Esophagus squamous epithelium (tissue), 4 donors: ENCODE measurements around the gene PTPN1.

Experiments
- CTCF ChIP-seq, 6 experiments: fragments of 450-650 bp in 4 of 6; fragments of 200-600 bp in 2 of 6; sonication (generic) in 2 of 6; IDR thresholded peaks; one replicate each; pipeline ENCODE4 v1.5.1; 2016 to 2019; ENCODE audit warnings: antibody characterized with exemption in 6 of 6, mild to moderate bottlenecking in 4 of 6, moderate library complexity in 4 of 6
- POLR2A ChIP-seq, 4 donors: fragments of 450-650 bp; IDR thresholded peaks; one replicate each; pipeline ENCODE4 v1.6.1; 2017; ENCODE audit warnings: antibody characterized with exemption in 4 of 4, mild to moderate bottlenecking in 4 of 4, moderate library complexity in 3 of 4

- TF ChIP-seq CTCF (IDR thresholded peaks at IDR 0.05) (no peak), POLR2A (IDR thresholded peaks at IDR 0.05) (no peak)
These were observed 114.3 kb downstream of the PTPN1 start for GRCh38 chr20:50624351-50625016.
